RWPE2 (cell line): Measurements from ENCODE around the gene DHX30.
"Not testable (repeated sequence)": the region's sequence is repeated elsewhere in the genome, so short reads cannot be mapped to it uniquely, and the experiment has no call there.

Experiments
- ATAC-seq: fragments of 200-7000 bp; cut with Tn5 transposase; 3 replicates; pipeline ENCODE4 v1.9.1; 2021; ENCODE audit warnings: low read depth
- DNase-seq: peaks from one replicate; pipeline ENCODE4 v3.0.0-alpha.2; 2020; ENCODE audit warnings: low spot score
- H3K27ac ChIP-seq: fragments of 450-650 bp; 2 replicates; pipeline ENCODE4 v1.5.1; 2017; ENCODE audit warnings: mild to moderate bottlenecking; ENCODE audit not compliant: poor library complexity, severe bottlenecking
- H3K27me3 ChIP-seq: fragments of 250-450 bp; sonication (Bioruptor Pico); 2 replicates; pipeline ENCODE4 v1.5.1; 2021; ENCODE audit warnings: mild to moderate bottlenecking, moderate library complexity; ENCODE audit not compliant: insufficient read depth, poor library complexity, severe bottlenecking
- H3K36me3 ChIP-seq: fragments of 250-450 bp; sonication (Bioruptor Pico); 2 replicates; pipeline ENCODE4 v1.5.1; 2020; ENCODE audit warnings: low read depth, mild to moderate bottlenecking, moderate library complexity
- H3K4me1 ChIP-seq: fragments of 250-450 bp; sonication (Bioruptor Pico); 2 replicates; pipeline ENCODE4 v1.5.1; 2021; ENCODE audit warnings: mild to moderate bottlenecking, moderate library complexity; ENCODE audit not compliant: insufficient read depth, poor library complexity, severe bottlenecking
- H3K4me3 ChIP-seq: fragments of 250-450 bp; sonication (Bioruptor Pico); 2 replicates; pipeline ENCODE4 v1.5.1; 2021; ENCODE audit warnings: mild to moderate bottlenecking, moderate library complexity; ENCODE audit not compliant: severe bottlenecking
- H3K9me3 ChIP-seq: fragments of 250-450 bp; sonication (Bioruptor Pico); 2 replicates; pipeline ENCODE4 v1.5.1; 2021; ENCODE audit warnings: mild to moderate bottlenecking, moderate library complexity; ENCODE audit not compliant: severe bottlenecking
- TF ChIP-seq, protein P1 (sequence below): fragments of 450-650 bp; IDR thresholded peaks from one replicate; pipeline ENCODE4 v1.5.1; 2017; ENCODE audit warnings: mild to moderate bottlenecking, moderate library complexity; ENCODE audit not compliant: poor library complexity, severe bottlenecking

Gene DHX30

DNA sequence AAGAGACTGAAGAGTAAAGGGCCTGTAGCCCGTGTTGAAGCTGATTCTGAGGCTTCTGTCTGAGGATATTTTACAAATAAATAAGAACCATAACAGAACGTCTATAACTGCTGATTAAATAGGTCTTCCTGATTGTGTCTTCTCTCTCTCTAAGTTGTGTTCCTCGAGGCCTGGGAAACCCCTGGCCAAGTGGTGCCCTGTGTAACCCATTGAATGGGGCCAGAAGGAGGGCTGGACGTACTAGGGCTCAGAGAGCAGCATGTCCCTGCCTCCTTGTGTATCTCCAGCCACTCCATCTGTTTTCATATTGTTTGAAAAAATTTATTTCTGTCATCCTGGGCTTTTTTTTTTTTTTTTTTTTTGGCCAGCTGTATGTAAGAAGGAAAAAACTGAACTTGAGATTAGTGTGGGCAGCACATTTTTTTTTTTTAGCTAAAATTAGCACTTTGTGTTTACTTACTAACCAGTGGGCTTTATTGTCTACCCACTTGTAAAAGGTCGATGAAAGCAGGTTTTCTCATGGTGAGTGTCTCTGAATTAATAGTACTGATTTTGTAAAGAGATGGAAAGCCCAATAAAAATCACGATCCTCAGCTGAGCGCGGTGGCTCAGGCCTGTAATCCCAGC, 10.7 kb downstream of the DHX30 start:
- ATAC-seq (no peak), DNase-seq (no peak)
- no peak overlapping the region for H3K4me3 ChIP-seq
- H3K27ac ChIP-seq = no peak overlapping the region
- peaks cover 33% of the 10 kb centered on the region for H3K36me3 ChIP-seq
- H3K9me3 ChIP-seq = no peaks in the 10 kb centered on the region
- no peaks in the 10 kb centered on the region for H3K27me3 ChIP-seq
- TF ChIP-seq, protein P1, sequence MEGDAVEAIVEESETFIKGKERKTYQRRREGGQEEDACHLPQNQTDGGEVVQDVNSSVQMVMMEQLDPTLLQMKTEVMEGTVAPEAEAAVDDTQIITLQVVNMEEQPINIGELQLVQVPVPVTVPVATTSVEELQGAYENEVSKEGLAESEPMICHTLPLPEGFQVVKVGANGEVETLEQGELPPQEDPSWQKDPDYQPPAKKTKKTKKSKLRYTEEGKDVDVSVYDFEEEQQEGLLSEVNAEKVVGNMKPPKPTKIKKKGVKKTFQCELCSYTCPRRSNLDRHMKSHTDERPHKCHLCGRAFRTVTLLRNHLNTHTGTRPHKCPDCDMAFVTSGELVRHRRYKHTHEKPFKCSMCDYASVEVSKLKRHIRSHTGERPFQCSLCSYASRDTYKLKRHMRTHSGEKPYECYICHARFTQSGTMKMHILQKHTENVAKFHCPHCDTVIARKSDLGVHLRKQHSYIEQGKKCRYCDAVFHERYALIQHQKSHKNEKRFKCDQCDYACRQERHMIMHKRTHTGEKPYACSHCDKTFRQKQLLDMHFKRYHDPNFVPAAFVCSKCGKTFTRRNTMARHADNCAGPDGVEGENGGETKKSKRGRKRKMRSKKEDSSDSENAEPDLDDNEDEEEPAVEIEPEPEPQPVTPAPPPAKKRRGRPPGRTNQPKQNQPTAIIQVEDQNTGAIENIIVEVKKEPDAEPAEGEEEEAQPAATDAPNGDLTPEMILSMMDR = no peak
- H3K4me1 ChIP-seq = no peaks in the 10 kb centered on the region

DNA sequence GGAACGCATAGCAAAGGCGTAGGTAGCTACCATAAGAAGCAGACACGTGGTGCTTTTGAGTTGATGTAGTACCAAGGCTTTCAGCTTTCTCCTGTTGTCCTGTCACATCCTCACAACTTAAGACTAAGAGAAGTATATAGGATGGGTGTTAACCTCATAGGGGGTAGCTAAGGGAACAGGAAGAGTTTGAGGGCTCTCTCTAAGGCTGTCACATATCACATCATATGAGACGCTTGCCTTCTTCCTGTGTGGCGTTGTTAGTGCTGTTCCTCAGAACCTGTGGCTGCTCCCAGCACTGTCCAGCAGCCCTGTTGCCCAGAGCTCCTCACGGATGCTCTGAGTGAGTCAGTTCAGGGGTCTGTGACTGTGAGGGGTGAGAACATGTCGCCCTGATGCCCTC, 14.7 kb downstream of the DHX30 start:
- Histone ChIP-seq H3K9me3 (no peaks in the 10 kb centered on the region), H3K4me3 (no peak overlapping the region), H3K27me3 (no peaks in the 10 kb centered on the region), H3K36me3 (peaks cover 7% of the 10 kb centered on the region), H3K27ac (no peak overlapping the region), H3K4me1 (no peaks in the 10 kb centered on the region)
- TF ChIP-seq, protein P1 = no peak
- DNase-seq = no peak
- ATAC-seq = no peak

DNA sequence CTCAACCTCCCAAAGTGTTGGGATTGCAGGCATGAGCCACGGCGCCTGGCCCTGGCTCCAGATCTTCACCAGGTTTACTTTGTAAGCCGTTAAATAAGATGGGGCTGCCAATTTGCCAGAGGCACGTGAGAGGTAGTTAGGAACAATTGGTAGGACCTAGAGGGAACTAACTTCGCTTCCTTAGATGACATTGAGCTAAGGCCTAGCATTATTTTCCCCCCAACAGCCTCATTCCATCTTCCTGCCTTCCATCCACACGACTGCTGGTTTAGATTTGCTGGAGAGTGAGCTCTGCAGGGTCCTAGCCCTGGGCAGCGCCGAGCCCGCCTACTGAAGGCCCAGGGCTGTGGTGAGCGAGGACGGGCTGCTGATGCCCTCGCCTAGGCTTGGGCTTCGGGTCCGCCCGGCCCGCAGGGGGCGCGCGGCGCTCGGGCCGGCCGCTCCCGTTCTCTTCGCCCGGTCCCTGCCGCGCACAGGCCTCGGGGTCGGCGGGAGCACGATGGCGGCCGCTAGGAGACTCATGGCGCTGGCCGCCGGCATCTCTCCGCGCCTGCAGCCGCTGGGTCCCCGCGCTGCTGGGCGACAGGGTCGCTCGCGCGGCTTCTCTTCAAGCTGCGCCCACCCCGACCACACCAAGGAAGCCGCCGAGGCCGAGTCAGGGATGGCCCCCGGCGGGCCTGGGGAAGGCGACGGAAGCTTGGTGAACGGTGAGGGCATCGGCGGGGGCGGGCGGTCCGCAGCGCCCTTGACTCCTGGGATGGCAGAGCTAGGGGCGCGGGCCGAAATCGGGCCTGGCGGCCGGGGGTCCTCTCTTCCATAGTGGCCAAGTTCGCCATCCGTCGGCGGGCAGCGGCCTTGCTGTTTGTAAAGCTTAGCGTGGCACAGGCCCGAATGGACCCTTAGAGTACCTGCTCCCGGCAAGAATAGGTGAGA, 21.9 kb downstream of the DHX30 start:
- peak; percentile 99 for ATAC-seq
- H3K27ac ChIP-seq = peak overlapping the region; percentile 53
- H3K9me3 ChIP-seq = no peaks in the 10 kb centered on the region
- DNase-seq = no peak
- H3K4me1 ChIP-seq = no peaks in the 10 kb centered on the region
- peak overlapping the region; percentile 95 for H3K4me3 ChIP-seq
- TF ChIP-seq, protein P1 = peak; percentile 97
- no peaks in the 10 kb centered on the region for H3K27me3 ChIP-seq
- peaks cover 36% of the 10 kb centered on the region for H3K36me3 ChIP-seq

DNA sequence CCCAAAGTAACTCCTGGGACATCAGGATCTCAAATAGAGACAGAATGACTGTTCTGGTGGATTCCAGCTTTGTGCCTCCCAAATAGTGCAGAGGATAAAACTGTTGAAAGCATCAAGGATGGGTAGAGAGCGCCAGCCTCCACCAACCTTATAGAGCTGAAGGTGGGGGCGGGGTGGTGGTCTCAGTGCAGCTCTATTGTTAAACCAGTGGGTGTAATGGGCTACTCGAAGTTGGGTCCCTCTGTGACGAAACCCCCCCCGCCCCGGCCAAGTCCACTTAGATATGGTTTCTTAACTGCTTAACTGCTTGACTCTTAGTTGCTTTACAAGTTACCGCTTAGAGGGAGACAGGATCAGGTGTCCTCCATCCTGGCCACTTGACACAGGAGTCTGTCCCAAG, 22.7 kb downstream of the DHX30 start:
- DNase-seq (no peak), ATAC-seq (no peak)
- Histone ChIP-seq H3K27ac (peak overlapping the region; percentile 53), H3K36me3 (peaks cover 43% of the 10 kb centered on the region), H3K9me3 (no peaks in the 10 kb centered on the region), H3K4me1 (no peaks in the 10 kb centered on the region), H3K27me3 (no peaks in the 10 kb centered on the region), H3K4me3 (peak overlapping the region; percentile 95)
- TF ChIP-seq, protein P1 = no peak

DNA sequence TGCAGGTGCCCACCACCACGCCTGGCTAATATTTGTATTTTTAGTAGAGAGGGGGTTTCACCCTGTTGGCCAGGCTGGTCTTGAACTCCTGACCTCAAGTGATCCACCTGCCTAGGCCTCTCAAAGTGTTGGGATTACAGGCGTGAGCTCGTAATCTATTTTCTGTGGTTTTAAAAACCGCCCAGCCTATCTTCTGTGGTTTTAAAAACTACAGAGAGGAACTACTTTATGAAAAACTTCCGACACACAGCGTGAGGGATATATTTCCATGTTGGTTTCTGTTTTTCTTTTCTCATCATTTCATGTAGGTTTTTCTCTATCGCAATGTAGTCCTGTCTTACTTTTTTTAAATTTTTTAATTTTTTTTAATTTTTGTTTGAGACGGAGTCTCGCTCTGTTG, 26.5 kb downstream of the DHX30 start:
- not testable (repeated sequence) for H3K9me3 ChIP-seq, ATAC-seq, H3K4me3 ChIP-seq, H3K4me1 ChIP-seq, DNase-seq, H3K27me3 ChIP-seq, H3K27ac ChIP-seq
- H3K36me3 ChIP-seq = peaks cover 74% of the 10 kb centered on the region
